ENCODE results near the gene LHX4. TPM values are rescaled to one million over a fixed set of nuclear protein-coding genes. Genes with fewer than 3 reads are reported as not detected.

Gene LHX4
- total RNA-seq, 8 experiments from 2014 or later = 1.6 to 28.8 (median 6.8) TPM

- Histone ChIP-seq H3K4me3 (no peak overlapping the region), H3K4me1 (replicated peaks in 1 of 2) (no peaks in the 10 kb centered on the region), H3K27ac (no peak overlapping the region)
- in situ Hi-C loops (cut with MboI; ENCODE audit: low pct_unique_long_range_greater_than_20kb in 2 of 9, low sequenced_read_pairs in 9 of 9, unreplicated experiment in 9 of 9) = loop anchor here in 1 of 9 experiments (25.0 kb wide), 1 partner anchor 245 kb away; no protein-coding TSS in a partner anchor
- peak in 2 of 8 experiments; percentile 17 to 47 for ATAC-seq (replicated peaks in 6 of 8)
- 38 to 78% (median 62%) methylated on average over 3 to 8 of the region's 8 CpGs; no CpG with 5 or more reads in 1 of the 10 experiments for WGBS, 10 experiments
Measured at GRCh38 chr1:180241716-180242544, 11.9 kb downstream of the LHX4 start.

GRCh38 chr1:180243517-180244221, 13.6 kb downstream of the LHX4 start:
- WGBS, 10 experiments = 75 to 95% (median 86%) methylated on average over 2 to 11 of the region's 11 CpGs; no CpG with 5 or more reads in 1 of the 10 experiments
- Histone ChIP-seq H3K4me1 (replicated peaks in 1 of 2) (peaks cover 9 to 13% of the 10 kb centered on the region in 2 donors), H3K4me3 (no peak overlapping the region), H3K27ac (no peak overlapping the region)
- in situ Hi-C loops (cut with MboI; ENCODE audit: low pct_unique_long_range_greater_than_20kb in 2 of 9, low sequenced_read_pairs in 9 of 9, unreplicated experiment in 9 of 9) = loop anchor here in 1 of 9 experiments (25.0 kb wide), 1 partner anchor 244 kb away; no protein-coding TSS in a partner anchor
- ATAC-seq (replicated peaks in 6 of 8) = no peak

GRCh38 chr1:180244840-180245239, 14.8 kb downstream of the LHX4 start:
- 40 to 79% (median 60%) methylated on average over 1 to 4 of the region's 6 CpGs; no CpG with 5 or more reads in 7 of the 10 experiments for WGBS, 10 experiments
- no peak overlapping the region for H3K4me3 ChIP-seq
- H3K4me1 ChIP-seq (replicated peaks in 1 of 2) = peaks cover 9 to 16% of the 10 kb centered on the region in 2 donors
- in situ Hi-C loops (cut with MboI; ENCODE audit: low pct_unique_long_range_greater_than_20kb in 2 of 9, low sequenced_read_pairs in 9 of 9, unreplicated experiment in 9 of 9) = loop anchor here in 1 of 9 experiments (25.0 kb wide), 1 partner anchor 242 kb away; no protein-coding TSS in a partner anchor
- ATAC-seq (replicated peaks in 6 of 8) = no peak
- no peak overlapping the region for H3K27ac ChIP-seq

GRCh38 chr1:180246579-180246978, 16.5 kb downstream of the LHX4 start:
- H3K4me1 ChIP-seq (replicated peaks in 1 of 2) = peaks cover 9 to 16% of the 10 kb centered on the region in 2 donors
- no peak overlapping the region for H3K4me3 ChIP-seq
- ATAC-seq (replicated peaks in 6 of 8) = no peak
- in situ Hi-C loops (cut with MboI; ENCODE audit: low pct_unique_long_range_greater_than_20kb in 2 of 9, low sequenced_read_pairs in 9 of 9, unreplicated experiment in 9 of 9) = loop anchor here in 1 of 9 experiments (25.0 kb wide), 1 partner anchor 241 kb away; no protein-coding TSS in a partner anchor
- WGBS, 10 experiments = 60 to 100% (median 88%) methylated on average over 1 to 5 of the region's 5 CpGs; no CpG with 5 or more reads in 2 of the 10 experiments
- H3K27ac ChIP-seq = no peak overlapping the region

GRCh38 chr1:180247061-180247460, 17.0 kb downstream of the LHX4 start:
- H3K4me3 ChIP-seq = no peak overlapping the region
- no peak for ATAC-seq (replicated peaks in 6 of 8)
- in situ Hi-C loops (cut with MboI; ENCODE audit: low pct_unique_long_range_greater_than_20kb in 2 of 9, low sequenced_read_pairs in 9 of 9, unreplicated experiment in 9 of 9) = loop anchor here in 1 of 9 experiments (25.0 kb wide), 1 partner anchor 240 kb away; no protein-coding TSS in a partner anchor
- peaks cover 9 to 16% of the 10 kb centered on the region in 2 donors for H3K4me1 ChIP-seq (replicated peaks in 1 of 2)
- H3K27ac ChIP-seq = no peak overlapping the region
- WGBS, 10 experiments = 67 to 100% (median 83%) methylated on average over 1 to 3 of the region's 3 CpGs; no CpG with 5 or more reads in 3 of the 10 experiments

- Histone ChIP-seq H3K4me1 (replicated peaks in 1 of 2) (peaks cover 9 to 16% of the 10 kb centered on the region in 2 donors), H3K27ac (peak overlapping the region in 1 of 2 donors; percentile 9), H3K4me3 (no peak overlapping the region)
- ATAC-seq (replicated peaks in 6 of 8) = no peak
- WGBS, 10 experiments = 33 to 100% (median 71%) methylated on average over 1 to 4 of the region's 4 CpGs; no CpG with 5 or more reads in 2 of the 10 experiments
- in situ Hi-C loops (cut with MboI; ENCODE audit: low pct_unique_long_range_greater_than_20kb in 2 of 9, low sequenced_read_pairs in 9 of 9, unreplicated experiment in 9 of 9) = loop anchor here in 1 of 9 experiments (25.0 kb wide), 1 partner anchor 240 kb away; no protein-coding TSS in a partner anchor
Measured at GRCh38 chr1:180247580-180247979, 17.5 kb downstream of the LHX4 start.

- Histone ChIP-seq H3K4me1 (replicated peaks in 1 of 2) (peaks cover 9 to 16% of the 10 kb centered on the region in 2 donors), H3K4me3 (no peak overlapping the region), H3K27ac (peak overlapping the region in 1 of 2 donors; percentile 9)
- 79 to 100% (median 94%) methylated on average over 1 to 6 of the region's 7 CpGs; no CpG with 5 or more reads in 5 of the 10 experiments for WGBS, 10 experiments
- in situ Hi-C loops (cut with MboI; ENCODE audit: low pct_unique_long_range_greater_than_20kb in 2 of 9, low sequenced_read_pairs in 9 of 9, unreplicated experiment in 9 of 9) = loop anchor here in 1 of 9 experiments (25.0 kb wide), 1 partner anchor 239 kb away; no protein-coding TSS in a partner anchor
- no peak for ATAC-seq (replicated peaks in 6 of 8)
Measured at GRCh38 chr1:180248176-180248575, 18.1 kb downstream of the LHX4 start.

GRCh38 chr1:180248731-180249681, 18.9 kb downstream of the LHX4 start:
- Histone ChIP-seq H3K4me1 (replicated peaks in 1 of 2) (peaks cover 17 to 21% of the 10 kb centered on the region in 2 donors), H3K27ac (no peak overlapping the region), H3K4me3 (no peak overlapping the region)
- 45 to 100% (median 83%) methylated on average over 2 to 9 of the region's 11 CpGs; no CpG with 5 or more reads in 1 of the 10 experiments for WGBS, 10 experiments
- ATAC-seq (replicated peaks in 6 of 8) = peak in 3 of 8 experiments; percentile 31 to 57 (median 33)
- in situ Hi-C loops (cut with MboI; ENCODE audit: low pct_unique_long_range_greater_than_20kb in 2 of 9, low sequenced_read_pairs in 9 of 9, unreplicated experiment in 9 of 9) = loop anchor here in 1 of 9 experiments (25.0 kb wide), 1 partner anchor 238 kb away; no protein-coding TSS in a partner anchor

- Histone ChIP-seq H3K4me3 (no peak overlapping the region), H3K27ac (no peak overlapping the region), H3K4me1 (replicated peaks in 1 of 2) (peaks cover 26 to 30% of the 10 kb centered on the region in 2 donors)
- WGBS, 10 experiments = 20 to 89% (median 63%) methylated on average over 1 to 7 of the region's 13 CpGs; no CpG with 5 or more reads in 3 of the 10 experiments
- peak in 1 of 8 experiments; percentile 37 for ATAC-seq (replicated peaks in 6 of 8)
- in situ Hi-C loops (cut with MboI; ENCODE audit: low pct_unique_long_range_greater_than_20kb in 2 of 9, low sequenced_read_pairs in 9 of 9, unreplicated experiment in 9 of 9) = loop anchor here in 3 of 9 experiments (10.0 to 25.0 kb wide), 3 partner anchors 175 to 237 kb away; no protein-coding TSS in a partner anchor
Measured at GRCh38 chr1:180249725-180250498, 19.8 kb downstream of the LHX4 start.

- no peak overlapping the region for H3K4me3 ChIP-seq
- no peak for ATAC-seq (replicated peaks in 6 of 8)
- H3K4me1 ChIP-seq (replicated peaks in 1 of 2) = peaks cover 31 to 35% of the 10 kb centered on the region in 2 donors
- no peak overlapping the region for H3K27ac ChIP-seq
- in situ Hi-C loops (cut with MboI; ENCODE audit: low pct_unique_long_range_greater_than_20kb in 2 of 9, low sequenced_read_pairs in 9 of 9, unreplicated experiment in 9 of 9) = loop anchor here in 2 of 9 experiments (10.0 to 25.0 kb wide), 3 partner anchors 174 to 237 kb away; no protein-coding TSS in a partner anchor
- whole genome bisulfite sequencing, 10 experiments = 14 to 80% (median 64%) methylated on average over 1 to 5 of the region's 7 CpGs; no CpG with 5 or more reads in 4 of the 10 experiments
Measured at GRCh38 chr1:180250499-180250770, 20.4 kb downstream of the LHX4 start.

GRCh38 chr1:180250883-180251509, 20.9 kb downstream of the LHX4 start:
- ATAC-seq (replicated peaks in 6 of 8) = no peak
- peaks cover 37 to 41% of the 10 kb centered on the region in 2 donors for H3K4me1 ChIP-seq (replicated peaks in 1 of 2)
- no peak overlapping the region for H3K4me3 ChIP-seq
- no peak overlapping the region for H3K27ac ChIP-seq
- in situ Hi-C loops (cut with MboI; ENCODE audit: low pct_unique_long_range_greater_than_20kb in 2 of 9, low sequenced_read_pairs in 9 of 9, unreplicated experiment in 9 of 9) = loop anchor here in 2 of 9 experiments (10.0 to 25.0 kb wide), 3 partner anchors 174 to 236 kb away; no protein-coding TSS in a partner anchor
- 0 to 100% (median 80%) methylated on average over 1 to 15 of the region's 16 CpGs; no CpG with 5 or more reads in 3 of the 10 experiments for WGBS, 10 experiments

Measured in motor neuron (in vitro differentiated cells).